Measurements from ENCODE around the gene PILRA. TPM values are rescaled to one million over a fixed set of nuclear protein-coding genes. Genes with fewer than 3 reads are reported as not detected.
A peak's percentile ranks its signal among the peaks of the same experiment; 100 is the strongest.

The PILRA gene
- total RNA-seq, 1 experiment from 2014 or later: 1.8 TPM

GRCh38 chr7:100428199-100428966, 55.1 kb downstream of the PILRA start, which contains the start of gene ZCWPW1 (continued):
- TF ChIP-seq CTCF (IDR thresholded peaks at IDR 0.05) (no peak), GABPB1 (CRISPR knock-in tag; IDR thresholded peaks at IDR 0.05) (peak; percentile 45), HMGXB4 (CRISPR knock-in tag; IDR thresholded peaks at IDR 0.05) (0 out of 2 replicates have a peak, but pooled peaks have one; percentile 56), CREM (CRISPR knock-in tag; IDR thresholded peaks at IDR 0.05) (peak; percentile 91), ERG (CRISPR knock-in tag; IDR thresholded peaks at IDR 0.05) (peak; percentile 80; the same call in 1 of the 2 replicates), ARID4B (CRISPR knock-in tag; IDR thresholded peaks at IDR 0.05; ENCODE audit: borderline replicate concordance) (peak; percentile 99), HMGA2 (CRISPR knock-in tag; IDR thresholded peaks at IDR 0.05) (no peak), IRF2 (CRISPR knock-in tag; IDR thresholded peaks at IDR 0.05; ENCODE audit: borderline replicate concordance, low read depth) (peak; percentile 84; the same call in 1 of the 2 replicates), ATF6 (CRISPR knock-in tag; IDR thresholded peaks at IDR 0.05) (no peak), IRF1 (CRISPR knock-in tag; IDR thresholded peaks at IDR 0.05) (peak; percentile 98), ZMAT4 (CRISPR knock-in tag; IDR thresholded peaks at IDR 0.05) (peak; percentile 63), RELA (CRISPR knock-in tag; IDR thresholded peaks at IDR 0.05; ENCODE audit: borderline replicate concordance) (peak; percentile 96), ZNF425 (CRISPR knock-in tag; conservative IDR thresholded peaks at IDR 0.05) (no peak; the same call in 1 of the 2 replicates), RORB (CRISPR knock-in tag; IDR thresholded peaks at IDR 0.05) (peak; percentile 82; the same call in 1 of the 2 replicates), ATF1 (CRISPR knock-in tag; IDR thresholded peaks at IDR 0.05) (peak; percentile 97), MAX (CRISPR knock-in tag; IDR thresholded peaks at IDR 0.05) (peak; percentile 100), NR2C2 (CRISPR knock-in tag; IDR thresholded peaks at IDR 0.05) (peak; percentile 77; the same call in 1 of the 2 replicates), SP1 (CRISPR knock-in tag; conservative IDR thresholded peaks at IDR 0.05) (peak; percentile 80), ZNF671 (CRISPR knock-in tag; IDR thresholded peaks at IDR 0.05) (peak; percentile 68; the same call in 1 of the 2 replicates)

All from WTC11 (cell line).